Measurements from ENCODE around the gene ABLIM3. TPM values are rescaled to one million over a fixed set of nuclear protein-coding genes. Genes with fewer than 3 reads are reported as not detected.

Gene ABLIM3
- total and polyA plus RNA-seq, 2 donors (not counting 3 experiments of a cell fraction or from before 2014, with no cell fraction given) = 16.7 to 42.1 TPM

- BruUV-seq (replicated peaks) = no TSS peak
- intact Hi-C loops (cut with micrococcal nuclease) = no loop called here
- Histone ChIP-seq H3K4me3 (replicated peaks in 1 of 3; ENCODE audit: insufficient read depth in 1 of 3, low read depth in 1 of 3, low read length in 3 of 3) (no peak overlapping the region), H3K27ac (ENCODE audit: insufficient read depth, low read depth, low read length) (no peak overlapping the region), H2AFZ (ENCODE audit: low read depth, low read length) (no peak overlapping the region), H3K36me3 (ENCODE audit: control insufficient read depth in 2 of 2, extremely low read depth in 1 of 2, insufficient read depth in 2 of 2, low read length in 2 of 2) (no peaks in the 10 kb centered on the region), H3K79me2 (ENCODE audit: control insufficient read depth, insufficient read depth, low read length) (no peaks in the 10 kb centered on the region), H3K4me2 (ENCODE audit: insufficient read depth, low read length) (no peak overlapping the region), H3K9me1 (replicated peaks; ENCODE audit: control insufficient read depth, extremely low read depth, insufficient read depth, low read length) (no peaks in the 10 kb centered on the region), H3K27me3 (ENCODE audit: control insufficient read depth in 2 of 2, insufficient read depth in 2 of 2, low read length in 2 of 2) (no peaks in the 10 kb centered on the region), H3K9me3 (replicated peaks; ENCODE audit: control insufficient read depth, insufficient read depth, low read length) (no peaks in the 10 kb centered on the region), H4K20me1 (replicated peaks; ENCODE audit: control insufficient read depth, extremely low read depth, insufficient read depth, low read length) (no peaks in the 10 kb centered on the region), H3K9ac (replicated peaks; ENCODE audit: extremely low read depth, insufficient read depth, low read length) (no peak overlapping the region), H3K4me1 (ENCODE audit: control insufficient read depth, extremely low read depth, insufficient read depth, low read length) (peaks cover 2% of the 10 kb centered on the region)
- ChIA-PET CTCF (interaction anchor here (1.5 kb wide), 1 partner anchor 8 kb away, joined by 3 read pairs; no protein-coding TSS in a partner anchor), POLR2A (no interaction called here)
- dilution Hi-C loops (cut with MboI; ENCODE audit: extremely low pct_ligation_motif_present, low sequenced_read_pairs) = no loop called here
- FAIRE-seq (no peak), DNase-seq (ENCODE audit: low read depth, low spot score) (no peak)
- TF ChIP-seq EZH2 (IDR thresholded peaks at IDR 0.05; ENCODE audit: borderline replicate concordance, low read depth, low read length, severe bottlenecking) (no peak), JUN (IDR thresholded peaks at IDR 0.05; ENCODE audit: borderline replicate concordance, insufficient read depth, insufficient read length, low read depth) (no peak), POLR2AphosphoS5 (IDR thresholded peaks at IDR 0.05; ENCODE audit: insufficient read depth, low read depth, low read length) (no peak), POLR2A (IDR thresholded peaks at IDR 0.05; ENCODE audit: low read depth, low read length) (no peak), MYC (IDR thresholded peaks at IDR 0.05; ENCODE audit: low read depth, low read length) (no peak), FOS (IDR thresholded peaks at IDR 0.05; ENCODE audit: borderline replicate concordance, insufficient read depth, low read length) (no peak), CTCF (IDR thresholded peaks at IDR 0.05; ENCODE audit: extremely low read depth in 1 of 2, insufficient read depth in 1 of 2, low read depth in 1 of 2, low read length in 2 of 2) (no peak)
- TF ChIP-seq, protein P1, sequence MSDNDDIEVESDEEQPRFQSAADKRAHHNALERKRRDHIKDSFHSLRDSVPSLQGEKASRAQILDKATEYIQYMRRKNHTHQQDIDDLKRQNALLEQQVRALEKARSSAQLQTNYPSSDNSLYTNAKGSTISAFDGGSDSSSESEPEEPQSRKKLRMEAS (IDR thresholded peaks at IDR 0.05; ENCODE audit: insufficient read depth, insufficient read length) = no peak
Observed at GRCh38 chr5:149166591-149167100, 25.4 kb downstream of the ABLIM3 start.
